GM12892 (cell line): ENCODE data around the gene PPP2R5E.

Experiments
- POLR2A ChIP-seq: IDR thresholded peaks from 2 replicates; pipeline ENCODE4 v1.6.1; 2011; ENCODE audit warnings: low read depth, low read length, control low read depth
- POLR2AphosphoS5 ChIP-seq: IDR thresholded peaks from 2 replicates; pipeline ENCODE4 v1.6.1; 2011; ENCODE audit warnings: low read depth, low read length, control low read depth
- TAF1 ChIP-seq: IDR thresholded peaks from 2 replicates; pipeline ENCODE4 v1.6.1; 2011; ENCODE audit warnings: low read depth, mild to moderate bottlenecking, control low read depth, low read length, borderline replicate concordance

- TF ChIP-seq POLR2AphosphoS5 (no peak), POLR2A (no peak), TAF1 (no peak)
Measured at GRCh38 chr14:63457498-63457897, 85.7 kb downstream of the PPP2R5E start.
